B cell (primary cell): Measurements from ENCODE around the gene JMJD8. TPM values are rescaled to one million over a fixed set of nuclear protein-coding genes. Genes with fewer than 3 reads are reported as not detected.
A peak's percentile ranks its signal among the peaks of the same experiment; 100 is the strongest.

Experiments
- ATAC-seq: fragments of 200-7000 bp; cut with Tn5 transposase; one replicate; pipeline ENCODE4 v1.10.0; 2021; ENCODE audit warnings: low read depth, mild to moderate bottlenecking, moderate number of reproducible peaks, moderate library complexity
- CTCF ChIA-PET: fragments of 350-600 bp; sonication (Branson Sonifier 250); formaldehyde crosslinking; loops from one replicate; lab custom pipeline; 2021; ENCODE audit warnings: antibody characterized with exemption, inconsistent platforms; lab: Charles Lee
- POLR2A ChIA-PET: fragments of 350-600 bp; sonication (Branson Sonifier 250); formaldehyde crosslinking; loops from one replicate; lab custom pipeline; 2021; ENCODE audit warnings: antibody characterized with exemption; lab: Charles Lee
- DNase-seq: peaks from one replicate; pipeline ENCODE4 v3.0.0; 2013
- H2AFZ ChIP-seq: 2 replicates; pipeline ENCODE4 v1.6.1; 2012; ENCODE audit warnings: mild to moderate bottlenecking, low read depth, low read length; ENCODE audit not compliant: insufficient read depth, poor library complexity, severe bottlenecking
- H3K27ac ChIP-seq, 2 donors: 1 replicate in 1 of 2; 2 replicates in 1 of 2; pipeline ENCODE4 v1.5.1; 2012 to 2013; ENCODE audit warnings: low read length in 2 of 2, mild to moderate bottlenecking in 2 of 2, moderate library complexity in 1 of 2
- H3K27me3 ChIP-seq, 4 experiments: fragments of 200-600 bp in 1 of 4; sonication (generic) in 1 of 4; replicated peaks in 1 of 4; 1 replicate in 2 of 4; 2 replicates in 2 of 4; pipeline versions ENCODE4 v1.6.1 to v1.7.0; 2013 to 2016; ENCODE audit warnings: low read length in 3 of 4, mild to moderate bottlenecking in 2 of 4, mixed read lengths in 1 of 4, moderate library complexity in 1 of 4; ENCODE audit not compliant: insufficient read depth in 4 of 4, control insufficient read depth in 3 of 4; ENCODE audit errors: control extremely low read depth in 1 of 4
- H3K36me3 ChIP-seq, 2 experiments: replicated peaks in 1 of 2; 1 replicate in 1 of 2; 2 replicates in 1 of 2; pipeline versions ENCODE4 v1.6.1 to v1.7.1; 2013; ENCODE audit warnings: low read length in 1 of 2; ENCODE audit not compliant: insufficient read depth in 2 of 2, control insufficient read depth in 1 of 2; ENCODE audit errors: control extremely low read depth in 1 of 2, extremely low read depth in 1 of 2
- H3K4me1 ChIP-seq, 2 donors: fragments of 200-600 bp in 1 of 2; sonication (generic) in 1 of 2; 1 replicate in 1 of 2; 2 replicates in 1 of 2; pipeline versions ENCODE4 v1.5.1 to v1.6.1; 2013 to 2017; ENCODE audit warnings: low read length in 2 of 2; ENCODE audit not compliant: control insufficient read depth in 2 of 2, insufficient read depth in 2 of 2
- H3K4me2 ChIP-seq: replicated peaks from 2 replicates; pipeline ENCODE3; 2012; ENCODE audit warnings: mild to moderate bottlenecking, low read depth, low read length; ENCODE audit not compliant: poor library complexity, severe bottlenecking
- H3K4me3 ChIP-seq, 5 experiments: fragments of 200-600 bp in 1 of 5; sonication (generic) in 1 of 5; 1 replicate in 3 of 5; 2 replicates in 2 of 5; pipeline versions ENCODE4 v1.5.1 to v1.7.0; 2011 to 2016; ENCODE audit warnings: low read length in 4 of 5, mild to moderate bottlenecking in 4 of 5, low read depth in 2 of 5, control low read depth in 1 of 5, moderate library complexity in 1 of 5; ENCODE audit not compliant: insufficient read depth in 1 of 5; ENCODE audit errors: control extremely low read depth in 1 of 5, extremely low read depth in 1 of 5
- H3K79me2 ChIP-seq: fragments of 200-600 bp; sonication (generic); one replicate; pipeline ENCODE4 v1.6.0; 2016; ENCODE audit warnings: low read length; ENCODE audit not compliant: control insufficient read depth, insufficient read depth
- H3K9ac ChIP-seq: fragments of 200-600 bp; sonication (generic); 2 replicates; pipeline ENCODE4 v1.6.1; 2017; ENCODE audit warnings: mild to moderate bottlenecking, low read length, moderate library complexity
- H3K9me3 ChIP-seq, 3 donors: one replicate each; pipeline versions ENCODE4 v1.6.1 to v1.7.1; 2013; ENCODE audit warnings: low read length in 2 of 3; ENCODE audit not compliant: control insufficient read depth in 2 of 3, insufficient read depth in 1 of 3; ENCODE audit errors: control extremely low read depth in 1 of 3
- H4K20me1 ChIP-seq: 2 replicates; pipeline ENCODE4 v1.6.0; 2012; ENCODE audit warnings: mild to moderate bottlenecking, low read length; ENCODE audit not compliant: insufficient read depth, control insufficient read depth, poor library complexity, severe bottlenecking
- H3K27ac Mint-ChIP-seq: one replicate; pipeline ENCODE4 v1.8.0; 2021; ENCODE audit warnings: mixed read lengths
- H3K27me3 Mint-ChIP-seq: one replicate; pipeline ENCODE4 v1.8.0; 2021; ENCODE audit warnings: mixed read lengths
- H3K4me1 Mint-ChIP-seq: one replicate; pipeline ENCODE4 v1.8.0; 2021; ENCODE audit warnings: mixed read lengths
- H3K4me3 Mint-ChIP-seq: one replicate; pipeline ENCODE4 v1.8.0; 2021; ENCODE audit warnings: mixed read lengths
- H3K9me3 Mint-ChIP-seq: one replicate; pipeline ENCODE4 v1.8.0; 2022; ENCODE audit warnings: mixed read lengths; ENCODE audit not compliant: insufficient read depth
- CTCF ChIP-seq: fragments of 200-600 bp; IDR thresholded peaks from one replicate; pipeline ENCODE4 v1.8.0; 2022; ENCODE audit warnings: antibody characterized with exemption, mild to moderate bottlenecking
- EZH2 ChIP-seq: IDR thresholded peaks from 2 replicates; pipeline ENCODE4 v1.6.1; 2012; ENCODE audit warnings: borderline replicate concordance, low read depth, mild to moderate bottlenecking, moderate library complexity, low read length; ENCODE audit not compliant: insufficient read depth, poor library complexity, severe bottlenecking
- WGBS: methylation state at CpG from one replicate; pipeline ENCODE4 v1.1.5; 2013; ENCODE audit warnings: missing lambda C conversion rate; ENCODE audit not compliant: insufficient coverage; 5-methylcytosine and 5-hydroxymethylcytosine counted together
- intact Hi-C: fragments of 100-400 bp; cut with micrococcal nuclease; formaldehyde crosslinking; loops from one replicate; pipeline ENCODE4 v1.10.0; 2022
- polyA plus RNA-seq: library from polyadenylated mRNA; depleted of rRNA; stranded (reverse); fragments of >200 nt; gene quantifications from 2 replicates; pipeline ENCODE4 v1.2.3, GENCODE V29; 2012
- total RNA-seq, 2 donors: library from RNA; stranded (reverse); fragments of 120-200 nt in 1 of 2; gene quantifications; 1 replicate in 1 of 2; 2 replicates in 1 of 2; pipeline versions ENCODE4 v1.2.3 to v1.2.4, GENCODE V29; 2013 to 2022

The JMJD8 gene
- total and polyA plus RNA-seq, 2 donors (not counting 1 experiment from before 2014, with no cell fraction given): 46.3 to 69.3 TPM

- POLR2A ChIA-PET: interaction anchor here (0.7 to 1.6 kb wide), 2 partner anchors 17 to 30 kb away, joined by 3 to 4 read pairs; partner anchors contain the start of gene JMJD8
Measured at GRCh38 chr16:667113-667779, 16.9 kb downstream of the JMJD8 start.

More at GRCh38 chr16:667113-667779, 16.9 kb downstream of the JMJD8 start:
- ATAC-seq (no peak), DNase-seq (no peak)
- peaks cover 5% of the 10 kb centered on the region for H3K79me2 ChIP-seq
- peaks cover 12% of the 10 kb centered on the region for H3K4me1 Mint-ChIP-seq
- peak overlapping the region; percentile 99 for H3K4me2 ChIP-seq
- intact Hi-C loops: loop anchor here (1.0 to 5.0 kb wide), 3 partner anchors 18 to 275 kb away; partner anchors contain the start of gene WDR90
- 93% methylated on average over 21 of the region's 22 CpGs for WGBS
- CTCF ChIA-PET: interaction anchor here (0.6 to 2.4 kb wide), 2 partner anchors 14 to 484 kb away, joined by 3 to 7 read pairs; no protein-coding TSS in a partner anchor
- no peaks in the 10 kb centered on the region for H3K9me3 Mint-ChIP-seq
- H3K27me3 Mint-ChIP-seq: no peaks in the 10 kb centered on the region
- peak overlapping the region; percentile 94 for H2AFZ ChIP-seq
- peak overlapping the region; percentile 41 to 79 for H3K27ac ChIP-seq
- peaks cover 0 to 21% of the 10 kb centered on the region in 2 experiments for H3K36me3 ChIP-seq
- H3K4me3 Mint-ChIP-seq: peak overlapping the region; percentile 86
- peak overlapping the region in 4 of 5 experiments; percentile 10 to 84 (median 76) for H3K4me3 ChIP-seq
- H3K4me1 ChIP-seq: peaks cover 15 to 25% of the 10 kb centered on the region in 2 donors
- H3K9ac ChIP-seq: peak overlapping the region; percentile 91
- peaks cover 31% of the 10 kb centered on the region for H4K20me1 ChIP-seq
- peak overlapping the region; percentile 92 for H3K27ac Mint-ChIP-seq
- TF ChIP-seq CTCF: no peak
- TF ChIP-seq EZH2: no peak
- H3K9me3 ChIP-seq: no peaks in the 10 kb centered on the region
- no peaks in the 10 kb centered on the region for H3K27me3 ChIP-seq
